RWPE1 (cell line): ENCODE measurements around the gene ANK2.
"Not testable (repeated sequence)": the region's sequence is repeated elsewhere in the genome, so short reads cannot be mapped to it uniquely, and the experiment has no call there.

Source experiments
- CTCF ChIA-PET: fragments of 350-600 bp; sonication (Branson Sonifier 250); formaldehyde crosslinking; extraction: SDS; loops from one replicate; lab custom pipeline; 2021; lab: Yijun Ruan, JAX
- POLR2A ChIA-PET: fragments of 400-600 bp; formaldehyde crosslinking; extraction: SDS; loops from one replicate; lab custom pipeline; 2020; ENCODE audit warnings: antibody characterized with exemption; ENCODE audit not compliant: low non-redundant PET; lab: Yijun Ruan, JAX
- DNase-seq: peaks from one replicate; pipeline ENCODE4 v3.0.0; 2012; ENCODE audit warnings: low spot score
- H3K27ac ChIP-seq: fragments of 450-650 bp; 2 replicates; pipeline ENCODE4 v1.5.1; 2017
- CTCF ChIP-seq: fragments of 450-650 bp; conservative IDR thresholded peaks from 2 replicates; pipeline ENCODE4 v1.5.1; 2017; ENCODE audit warnings: low read depth, mild to moderate bottlenecking

The ANK2 gene

GRCh38 chr4:113179996-113180395, 130.5 kb downstream of the ANK2 start:
- no peak for DNase-seq

GRCh38 chr4:113181289-113182007, 132.0 kb downstream of the ANK2 start:
- CTCF ChIA-PET: no interaction called here
- no peak overlapping the region for H3K27ac ChIP-seq
- POLR2A ChIA-PET: no interaction called here
- no peak for TF ChIP-seq CTCF
- DNase-seq: no peak

More at GRCh38 chr4:113179996-113180395, 130.5 kb downstream of the ANK2 start:
- no peak overlapping the region for H3K27ac ChIP-seq
- POLR2A ChIA-PET: no interaction called here
- TF ChIP-seq CTCF: no peak
- CTCF ChIA-PET: interaction anchor here (0.6 kb wide), 1 partner anchor 1209 kb away, joined by 3 read pairs; no protein-coding TSS in a partner anchor

GRCh38 chr4:113183032-113183605, 133.7 kb downstream of the ANK2 start:
- CTCF ChIA-PET: interaction anchor here (0.7 kb wide), 1 partner anchor 64 kb away, joined by 3 read pairs; no protein-coding TSS in a partner anchor
- POLR2A ChIA-PET: no interaction called here
- H3K27ac ChIP-seq: no peak overlapping the region
- DNase-seq: no peak
- no peak for TF ChIP-seq CTCF

GRCh38 chr4:113186220-113186619, 136.8 kb downstream of the ANK2 start:
- CTCF ChIA-PET, H3K27ac ChIP-seq, DNase-seq, POLR2A ChIA-PET: not testable (repeated sequence)

- H3K27ac ChIP-seq: no peak overlapping the region
- no peak for TF ChIP-seq CTCF
- CTCF ChIA-PET: interaction anchor here (0.5 kb wide), 1 partner anchor 340 kb away, joined by 3 read pairs; no protein-coding TSS in a partner anchor
- DNase-seq: no peak
- POLR2A ChIA-PET: no interaction called here
Measured at GRCh38 chr4:113186913-113187312, 137.5 kb downstream of the ANK2 start.

- DNase-seq: no peak
- H3K27ac ChIP-seq: no peak overlapping the region
- no peak for TF ChIP-seq CTCF
- CTCF ChIA-PET: interaction anchor here (0.5 kb wide), 1 partner anchor 341 kb away, joined by 3 read pairs; no protein-coding TSS in a partner anchor
- POLR2A ChIA-PET: no interaction called here
Measured at GRCh38 chr4:113187358-113187757, 137.9 kb downstream of the ANK2 start.

- no peak for DNase-seq
- CTCF ChIA-PET: no interaction called here
- H3K27ac ChIP-seq: no peak overlapping the region
- POLR2A ChIA-PET: no interaction called here
- no peak for TF ChIP-seq CTCF
Measured at GRCh38 chr4:113189546-113189945, 140.1 kb downstream of the ANK2 start.
